ENCODE data around the gene SLC46A2. TPM values are rescaled to one million over a fixed set of nuclear protein-coding genes. Genes with fewer than 3 reads are reported as not detected.

The SLC46A2 gene
- polyA plus RNA-seq, 1 donor from 2014 or later = not detected

- H3K4me2 ChIP-seq (ENCODE audit: low read length) = no peak overlapping the region
Observed at GRCh38 chr9:112856200-112856599, 34.5 kb downstream of the SLC46A2 start.

GRCh38 chr9:112854657-112855056 lies 36.0 kb downstream of the SLC46A2 start:
- Histone ChIP-seq H3K27me3 (ENCODE audit: insufficient read depth, low read depth, low read length) (no peaks in the 10 kb centered on the region), H4K20me1 (ENCODE audit: insufficient read depth) (no peaks in the 10 kb centered on the region), H3K36me3 (ENCODE audit: insufficient read depth, low read length) (no peaks in the 10 kb centered on the region), H3K4me3 (ENCODE audit: low read length) (no peak overlapping the region), H3K27ac (ENCODE audit: low read length) (no peak overlapping the region), H3K9me2 (ENCODE audit: insufficient read depth, low read length) (no peaks in the 10 kb centered on the region), H3K9ac (ENCODE audit: low read length) (no peak overlapping the region), H3F3A (ENCODE audit: insufficient read depth, low read length, poor library complexity, severe bottlenecking) (no peaks in the 10 kb centered on the region), H3K9me3 (ENCODE audit: low read length) (no peaks in the 10 kb centered on the region), H3K4me2 (ENCODE audit: low read length) (no peak overlapping the region), H2AFZ (ENCODE audit: low read depth, low read length) (no peak overlapping the region), H3K79me2 (replicated peaks; ENCODE audit: insufficient read depth, low read length) (no peaks in the 10 kb centered on the region)
- TF ChIP-seq TAF1 (IDR thresholded peaks at IDR 0.05; ENCODE audit: low read depth) = no peak

More at GRCh38 chr9:112856200-112856599, 34.5 kb downstream of the SLC46A2 start:
- Histone ChIP-seq H3F3A (ENCODE audit: insufficient read depth, low read length, poor library complexity, severe bottlenecking) (no peaks in the 10 kb centered on the region), H3K27ac (ENCODE audit: low read length) (no peak overlapping the region), H3K27me3 (ENCODE audit: insufficient read depth, low read depth, low read length) (no peaks in the 10 kb centered on the region), H3K4me3 (ENCODE audit: low read length) (no peak overlapping the region), H3K9ac (ENCODE audit: low read length) (no peak overlapping the region), H2AFZ (ENCODE audit: low read depth, low read length) (no peak overlapping the region), H4K20me1 (ENCODE audit: insufficient read depth) (no peaks in the 10 kb centered on the region), H3K36me3 (ENCODE audit: insufficient read depth, low read length) (no peaks in the 10 kb centered on the region), H3K79me2 (replicated peaks; ENCODE audit: insufficient read depth, low read length) (no peaks in the 10 kb centered on the region), H3K9me3 (ENCODE audit: low read length) (no peaks in the 10 kb centered on the region), H3K9me2 (ENCODE audit: insufficient read depth, low read length) (no peaks in the 10 kb centered on the region)
- no peak for TF ChIP-seq MXI1 (conservative IDR thresholded peaks at IDR 0.05; ENCODE audit: poor library complexity, severe bottlenecking)
- no peak for TF ChIP-seq EZH2 (IDR thresholded peaks at IDR 0.05; ENCODE audit: borderline replicate concordance, insufficient read depth, low read length, poor library complexity, severe bottlenecking)
- TF ChIP-seq TAF1 (IDR thresholded peaks at IDR 0.05; ENCODE audit: low read depth) = no peak
- TF ChIP-seq POLR2AphosphoS5 (IDR thresholded peaks at IDR 0.05) = no peak
- no peak for TF ChIP-seq RAD21 (conservative IDR thresholded peaks at IDR 0.05)
- TF ChIP-seq SMC3 (conservative IDR thresholded peaks at IDR 0.05; ENCODE audit: poor library complexity) = no peak
- TF ChIP-seq EP300 (conservative IDR thresholded peaks at IDR 0.05; ENCODE audit: poor library complexity, severe bottlenecking) = no peak

DNA sequence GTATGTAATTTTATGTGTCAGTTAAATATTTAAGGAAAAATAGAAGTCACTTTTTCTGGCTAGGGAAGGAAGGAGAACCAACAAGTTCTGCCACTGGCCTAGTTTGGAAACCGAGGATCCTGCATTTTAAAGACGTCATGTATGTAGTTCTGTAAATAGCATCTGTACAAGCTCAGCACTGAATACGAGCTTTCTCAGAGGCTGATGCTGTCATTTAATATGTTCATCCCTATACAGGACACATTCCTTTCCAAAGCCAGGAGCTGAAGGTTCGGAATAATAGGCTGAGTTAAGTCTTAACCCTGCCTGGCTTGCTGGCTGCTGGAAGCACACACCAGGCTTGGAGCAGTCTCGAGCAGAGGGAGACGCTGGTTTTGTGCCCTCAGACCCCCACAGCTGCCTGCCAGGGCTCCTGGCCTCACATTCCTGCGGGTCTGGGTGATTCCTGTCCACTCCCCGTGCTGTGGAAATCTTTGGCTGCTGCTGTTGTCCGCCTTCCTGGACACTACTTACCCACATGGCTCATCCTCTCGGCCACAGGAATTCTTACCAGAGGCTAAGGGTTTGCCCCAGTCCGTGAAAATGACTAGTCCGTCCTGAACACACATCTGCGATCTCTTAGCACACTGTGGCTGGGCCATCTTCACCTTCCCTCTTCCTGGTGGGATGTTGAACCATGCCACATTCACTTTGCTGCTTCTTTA lies 36.6 kb downstream of the SLC46A2 start:
- no peak overlapping the region for H3K4me3 ChIP-seq (ENCODE audit: low read length)
- H3K9me3 ChIP-seq (ENCODE audit: low read length) = no peaks in the 10 kb centered on the region
- TF ChIP-seq EZH2 (IDR thresholded peaks at IDR 0.05; ENCODE audit: borderline replicate concordance, insufficient read depth, low read length, poor library complexity, severe bottlenecking) (no peak), EP300 (conservative IDR thresholded peaks at IDR 0.05; ENCODE audit: poor library complexity, severe bottlenecking) (no peak), POLR2AphosphoS5 (IDR thresholded peaks at IDR 0.05) (no peak), MXI1 (conservative IDR thresholded peaks at IDR 0.05; ENCODE audit: poor library complexity, severe bottlenecking) (no peak), CTCF (IDR thresholded peaks at IDR 0.05; ENCODE audit: poor library complexity, severe bottlenecking) (no peak), RAD21 (conservative IDR thresholded peaks at IDR 0.05) (no peak), TAF1 (IDR thresholded peaks at IDR 0.05; ENCODE audit: low read depth) (no peak), SMC3 (conservative IDR thresholded peaks at IDR 0.05; ENCODE audit: poor library complexity) (no peak), REST (IDR thresholded peaks at IDR 0.05; ENCODE audit: borderline replicate concordance) (no peak)
- H3K9ac ChIP-seq (ENCODE audit: low read length) = no peak overlapping the region
- no peaks in the 10 kb centered on the region for H4K20me1 ChIP-seq (ENCODE audit: insufficient read depth)
- H2AFZ ChIP-seq (ENCODE audit: low read depth, low read length) = no peak overlapping the region
- no peaks in the 10 kb centered on the region for H3F3A ChIP-seq (ENCODE audit: insufficient read depth, low read length, poor library complexity, severe bottlenecking)
- H3K36me3 ChIP-seq (ENCODE audit: insufficient read depth, low read length) = no peaks in the 10 kb centered on the region
- no peak overlapping the region for H3K27ac ChIP-seq (ENCODE audit: low read length)
- H3K79me2 ChIP-seq (replicated peaks; ENCODE audit: insufficient read depth, low read length) = no peaks in the 10 kb centered on the region
- H3K9me2 ChIP-seq (ENCODE audit: insufficient read depth, low read length) = no peaks in the 10 kb centered on the region
- no peak overlapping the region for H3K4me2 ChIP-seq (ENCODE audit: low read length)
- no peaks in the 10 kb centered on the region for H3K27me3 ChIP-seq (ENCODE audit: insufficient read depth, low read depth, low read length)

Data from neural cell (in vitro differentiated cells).